ENCODE data around the gene RAB5IF.
"Not testable (repeated sequence)": the region's sequence is repeated elsewhere in the genome, so short reads cannot be mapped to it uniquely, and the experiment has no call there.

RAB5IF gene

GRCh38 chr20:36587388-36588070 lies 18.1 kb upstream of the RAB5IF start:
- DNase-seq, result no peak

GRCh38 chr20:36591281-36591680 lies 14.3 kb upstream of the RAB5IF start:
- no peak for DNase-seq

GRCh38 chr20:36591854-36592641 lies 13.5 kb upstream of the RAB5IF start:
- peak; percentile 49 for DNase-seq

GRCh38 chr20:36593347-36593929 lies 12.1 kb upstream of the RAB5IF start:
- no peak for DNase-seq

- no peak for DNase-seq
These were observed 5.7 kb upstream of the RAB5IF start for GRCh38 chr20:36599912-36600345.

- DNase-seq, result no peak
These were observed 4.0 kb upstream of the RAB5IF start for GRCh38 chr20:36601540-36601939.

- peak; percentile 83 for DNase-seq
These were observed 604 bp upstream of the RAB5IF start for GRCh38 chr20:36604952-36605398.

- DNase-seq, result peak; percentile 26
These were observed 833 bp downstream of the RAB5IF start for GRCh38 chr20:36606158-36607066.

GRCh38 chr20:36607586-36608387 lies 2.2 kb downstream of the RAB5IF start:
- DNase-seq, result no peak

GRCh38 chr20:36608388-36608728 lies 2.8 kb downstream of the RAB5IF start:
- DNase-seq, result not testable (repeated sequence)

GRCh38 chr20:36611625-36612024 lies 6.0 kb downstream of the RAB5IF start:
- DNase-seq, result no peak

- DNase-seq, result peak; percentile 60
These were observed 8.4 kb downstream of the RAB5IF start for GRCh38 chr20:36613974-36614373.

- DNase-seq, result no peak
These were observed 9.4 kb downstream of the RAB5IF start for GRCh38 chr20:36614781-36615557.

- DNase-seq, result no peak
These were observed 15.3 kb downstream of the RAB5IF start for GRCh38 chr20:36620917-36621316.

GRCh38 chr20:36623444-36623843 lies 17.9 kb downstream of the RAB5IF start:
- no peak for DNase-seq

GRCh38 chr20:36624068-36624943 lies 18.7 kb downstream of the RAB5IF start:
- DNase-seq, result no peak

GRCh38 chr20:36624944-36625324 lies 19.4 kb downstream of the RAB5IF start:
- no peak for DNase-seq

- no peak for DNase-seq
These were observed 22.5 kb downstream of the RAB5IF start for GRCh38 chr20:36628076-36628475.

GRCh38 chr20:36629719-36630681 lies 24.4 kb downstream of the RAB5IF start:
- no peak for DNase-seq

Data from NCI-H146 (cell line).